ENCODE results near the gene SLC35F3. TPM values are rescaled to one million over a fixed set of nuclear protein-coding genes. Genes with fewer than 3 reads are reported as not detected.

The SLC35F3 gene
- total RNA-seq, 2 donors from 2014 or later = 14.4 to 14.8 TPM

GRCh38 chr1:234238060-234238459, 333.6 kb downstream of the SLC35F3 start:
- Histone ChIP-seq H3K27ac (ENCODE audit: low read depth, low read length) (no peak overlapping the region), H3K4me1 (ENCODE audit: control insufficient read depth, insufficient read depth, low read length) (peaks cover 15% of the 10 kb centered on the region), H3K27me3 (ENCODE audit: control insufficient read depth, insufficient read depth, low read length, poor library complexity, severe bottlenecking) (no peaks in the 10 kb centered on the region), H3K9ac (ENCODE audit: extremely low read depth, low read length, poor library complexity, severe bottlenecking) (no peak overlapping the region), H3K36me3 (ENCODE audit: control insufficient read depth, insufficient read depth, low read length) (no peaks in the 10 kb centered on the region), H3K4me3 (ENCODE audit: low read length) (no peak overlapping the region), H3K9me3 (ENCODE audit: control insufficient read depth, low read length) (no peaks in the 10 kb centered on the region)
- peaks cover 32% of the 10 kb centered on the region for H3K36me3 Mint-ChIP-seq (ENCODE audit: low read depth)
- DNase-seq = no peak
- H3K4me1 Mint-ChIP-seq = peaks cover 16% of the 10 kb centered on the region
- H3K27me3 Mint-ChIP-seq (ENCODE audit: insufficient read depth) = no peaks in the 10 kb centered on the region
- 93 to 100% methylated on average over 1 of the region's 1 CpG for WGBS, 2 experiments (ENCODE audit: insufficient coverage in 1 of 2, insufficient read length in 1 of 2)
- no peaks in the 10 kb centered on the region for H3K9me3 Mint-ChIP-seq
- H3K27ac Mint-ChIP-seq = no peak overlapping the region
- no peak for TF ChIP-seq CTCF (conservative IDR thresholded peaks at IDR 0.05)
- no peak overlapping the region for H3K4me3 Mint-ChIP-seq

- no peaks in the 10 kb centered on the region for H3K36me3 ChIP-seq (ENCODE audit: control insufficient read depth, insufficient read depth, low read length)
- no peak overlapping the region for H3K9ac ChIP-seq (ENCODE audit: extremely low read depth, low read length, poor library complexity, severe bottlenecking)
- H3K27me3 ChIP-seq (ENCODE audit: control insufficient read depth, insufficient read depth, low read length, poor library complexity, severe bottlenecking) = no peaks in the 10 kb centered on the region
- Mint-ChIP-seq H3K27ac (no peak overlapping the region), H3K4me3 (no peak overlapping the region), H3K36me3 (ENCODE audit: low read depth) (peaks cover 29% of the 10 kb centered on the region), H3K27me3 (ENCODE audit: insufficient read depth) (no peaks in the 10 kb centered on the region), H3K4me1 (peaks cover 11% of the 10 kb centered on the region), H3K9me3 (no peaks in the 10 kb centered on the region)
- H3K4me3 ChIP-seq (ENCODE audit: low read length) = no peak overlapping the region
- DNase-seq = no peak
- no peaks in the 10 kb centered on the region for H3K9me3 ChIP-seq (ENCODE audit: control insufficient read depth, low read length)
- H3K27ac ChIP-seq (ENCODE audit: low read depth, low read length) = no peak overlapping the region
- TF ChIP-seq CTCF (conservative IDR thresholded peaks at IDR 0.05) = no peak
- H3K4me1 ChIP-seq (ENCODE audit: control insufficient read depth, insufficient read depth, low read length) = peaks cover 6% of the 10 kb centered on the region
- WGBS, 2 experiments (ENCODE audit: insufficient coverage in 1 of 2, insufficient read length in 1 of 2) = 89 to 94% methylated on average over 1 to 2 of the region's 2 CpGs
Observed at GRCh38 chr1:234239515-234239914, 335.0 kb downstream of the SLC35F3 start.

GRCh38 chr1:234239936-234240335, 335.5 kb downstream of the SLC35F3 start:
- TF ChIP-seq CTCF (conservative IDR thresholded peaks at IDR 0.05) = no peak
- DNase-seq = no peak
- no peaks in the 10 kb centered on the region for H3K9me3 ChIP-seq (ENCODE audit: control insufficient read depth, low read length)
- H3K9ac ChIP-seq (ENCODE audit: extremely low read depth, low read length, poor library complexity, severe bottlenecking) = no peak overlapping the region
- no peaks in the 10 kb centered on the region for H3K27me3 ChIP-seq (ENCODE audit: control insufficient read depth, insufficient read depth, low read length, poor library complexity, severe bottlenecking)
- Mint-ChIP-seq H3K36me3 (ENCODE audit: low read depth) (peaks cover 29% of the 10 kb centered on the region), H3K27me3 (ENCODE audit: insufficient read depth) (no peaks in the 10 kb centered on the region), H3K4me1 (peaks cover 7% of the 10 kb centered on the region), H3K4me3 (no peak overlapping the region), H3K9me3 (no peaks in the 10 kb centered on the region), H3K27ac (no peak overlapping the region)
- H3K27ac ChIP-seq (ENCODE audit: low read depth, low read length) = no peak overlapping the region
- peaks cover 5% of the 10 kb centered on the region for H3K4me1 ChIP-seq (ENCODE audit: control insufficient read depth, insufficient read depth, low read length)
- WGBS, 2 experiments (ENCODE audit: insufficient coverage in 1 of 2, insufficient read length in 1 of 2) = 92 to 95% methylated on average over 7 to 9 of the region's 9 CpGs
- no peaks in the 10 kb centered on the region for H3K36me3 ChIP-seq (ENCODE audit: control insufficient read depth, insufficient read depth, low read length)
- no peak overlapping the region for H3K4me3 ChIP-seq (ENCODE audit: low read length)
